LoVo (cell line): ENCODE results near the gene PSMD1.
"Not testable (repeated sequence)": the region's sequence is repeated elsewhere in the genome, so short reads cannot be mapped to it uniquely, and the experiment has no call there.

Experiments used
- DNase-seq: peaks from one replicate; pipeline ENCODE4 v3.0.0-alpha.2; 2016; ENCODE audit warnings: low spot score

Gene PSMD1

DNA sequence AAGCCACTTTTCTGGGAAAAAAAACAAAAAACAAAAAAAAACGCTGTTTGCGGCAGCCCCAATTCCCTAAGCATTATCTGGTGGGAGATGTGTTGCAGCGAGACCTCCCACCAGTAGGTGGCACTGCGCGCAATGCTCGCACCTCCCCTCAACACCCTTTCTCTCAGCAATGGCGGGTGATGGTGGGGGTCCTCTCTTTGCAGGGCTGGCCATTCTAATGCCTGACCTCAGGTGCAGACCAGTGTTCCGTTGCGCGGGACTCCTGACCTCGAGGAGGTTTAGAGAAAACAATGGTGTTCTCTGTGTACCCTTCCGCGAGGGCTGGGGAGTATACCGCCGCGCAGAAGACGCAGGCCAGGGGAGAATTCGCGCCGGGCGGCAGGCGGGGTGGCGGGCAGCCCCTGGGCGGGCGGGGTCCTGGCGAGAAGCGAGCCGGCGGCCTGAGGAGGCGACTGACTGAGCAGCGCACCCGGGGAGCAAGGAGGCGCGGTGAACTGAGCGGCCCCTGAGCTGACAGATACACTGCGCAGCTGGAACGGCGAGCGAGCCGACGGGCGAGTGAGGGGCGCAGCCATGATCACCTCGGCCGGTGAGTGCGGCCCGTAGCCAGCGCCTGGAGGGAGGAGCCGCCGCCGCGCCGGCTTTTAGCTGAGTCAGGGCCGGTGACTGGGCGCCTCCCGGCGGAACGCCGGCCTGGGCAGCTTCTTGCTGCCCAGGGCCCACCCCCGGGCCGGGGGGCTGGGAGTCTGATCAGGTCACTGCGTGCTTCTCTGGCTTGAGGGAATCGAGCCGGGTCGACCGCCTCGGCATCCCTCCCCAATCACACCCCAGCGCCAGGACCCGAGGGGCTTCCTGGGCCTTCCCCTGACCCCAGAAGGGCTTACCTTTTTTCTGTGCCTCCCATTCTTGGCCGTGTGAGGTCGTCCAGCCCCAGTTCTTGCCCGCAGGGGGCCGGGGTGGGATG, at the start of gene PSMD1:
Gene PSMD1 (plus strand): TSS at position 415 of the 964 bp plus-strand sequence. CDS start 159 bp downstream, at position 574.
- DNase-seq: peak; percentile 92

DNA sequence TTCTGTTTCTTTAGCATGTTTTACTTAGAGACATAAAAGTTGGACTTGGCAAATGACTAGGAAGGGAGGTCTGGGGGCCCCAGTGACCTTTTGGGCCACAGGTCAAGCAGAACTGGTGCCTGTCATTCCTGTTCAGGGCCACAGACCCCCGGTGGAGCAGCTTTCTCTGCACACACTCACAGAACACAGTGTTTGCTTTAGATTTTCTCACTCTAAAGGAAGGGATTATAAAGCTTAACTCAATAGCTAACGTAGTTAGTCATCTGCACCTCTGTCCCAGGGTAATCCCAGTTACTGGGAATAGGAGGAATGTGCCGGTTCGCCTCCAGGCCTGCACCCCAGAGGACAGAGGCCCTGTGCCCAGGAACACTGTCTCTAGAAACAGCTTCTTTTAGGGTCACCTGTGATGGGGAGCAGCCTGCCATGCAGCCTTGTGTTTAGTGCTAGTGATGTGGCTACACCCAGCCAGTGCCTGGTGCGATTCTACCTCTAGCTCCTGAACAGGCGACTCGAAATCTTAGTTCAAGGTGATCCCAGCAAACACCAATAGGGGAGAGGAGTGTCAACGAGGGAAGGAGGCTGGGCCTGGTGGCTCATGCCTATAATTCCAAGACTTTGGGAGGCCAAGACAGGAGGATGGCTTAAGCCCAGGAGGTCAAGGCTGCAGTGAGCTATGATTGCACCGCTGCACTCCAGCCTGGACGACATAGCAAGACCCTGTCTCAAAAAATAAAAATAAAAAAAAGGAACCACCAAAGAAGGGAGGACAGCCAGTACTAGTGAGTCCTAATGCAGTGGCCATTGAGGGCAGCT, 49.2 kb upstream of the PSMD1 start:
- no peak for DNase-seq

GRCh38 chr2:231008131-231008530, 48.5 kb upstream of the PSMD1 start:
- no peak for DNase-seq

GRCh38 chr2:231009236-231009919, 47.3 kb upstream of the PSMD1 start:
- no peak for DNase-seq

DNA sequence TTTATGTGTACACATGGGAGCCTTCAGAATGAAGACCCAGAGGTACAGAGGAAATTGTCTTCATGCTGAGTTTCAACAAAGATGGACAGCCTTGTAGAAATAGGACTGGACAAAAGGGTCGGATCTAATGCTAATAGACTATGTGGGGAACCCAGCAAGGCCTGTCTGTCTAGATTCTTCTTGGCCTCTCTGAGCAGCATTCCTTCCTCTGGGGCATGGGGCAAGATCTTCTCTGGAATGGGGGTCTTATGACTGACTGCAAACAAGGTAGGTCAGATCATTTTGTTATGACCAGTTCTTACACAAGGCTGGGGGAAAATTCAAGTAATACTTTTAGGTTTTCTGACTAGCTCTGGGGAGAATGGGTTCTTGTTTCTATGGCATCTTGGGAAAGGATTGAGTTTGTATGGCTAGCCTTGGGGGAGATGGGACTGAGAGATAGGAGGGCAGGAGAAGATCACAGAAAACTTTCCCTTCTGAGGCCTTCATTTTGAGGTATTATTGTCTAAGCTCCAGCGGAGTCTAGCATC, 46.4 kb upstream of the PSMD1 start:
- no peak for DNase-seq

GRCh38 chr2:231011526-231011925, 45.1 kb upstream of the PSMD1 start:
- DNase-seq: no peak

GRCh38 chr2:231012463-231012862, 44.2 kb upstream of the PSMD1 start:
- DNase-seq: no peak

DNA sequence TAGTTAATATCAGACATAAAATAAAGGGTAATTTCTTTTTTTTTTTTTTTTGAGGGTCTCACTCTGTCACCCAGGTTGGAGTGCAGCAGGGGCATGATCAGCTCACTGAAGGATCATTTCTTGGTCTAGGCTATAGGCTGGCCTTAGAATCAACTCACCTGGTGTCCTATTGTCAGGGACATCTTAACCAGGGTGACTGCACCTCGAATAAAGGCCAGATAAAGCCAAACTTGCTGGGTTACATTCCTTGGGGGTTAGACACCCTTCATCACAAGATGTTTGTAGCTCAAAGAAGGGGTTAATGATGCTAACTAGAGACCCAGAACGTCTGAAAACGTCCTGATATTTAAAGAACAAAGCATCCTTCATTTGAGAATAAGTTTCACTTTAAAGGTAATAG, 42.8 kb upstream of the PSMD1 start:
- no peak for DNase-seq

DNA sequence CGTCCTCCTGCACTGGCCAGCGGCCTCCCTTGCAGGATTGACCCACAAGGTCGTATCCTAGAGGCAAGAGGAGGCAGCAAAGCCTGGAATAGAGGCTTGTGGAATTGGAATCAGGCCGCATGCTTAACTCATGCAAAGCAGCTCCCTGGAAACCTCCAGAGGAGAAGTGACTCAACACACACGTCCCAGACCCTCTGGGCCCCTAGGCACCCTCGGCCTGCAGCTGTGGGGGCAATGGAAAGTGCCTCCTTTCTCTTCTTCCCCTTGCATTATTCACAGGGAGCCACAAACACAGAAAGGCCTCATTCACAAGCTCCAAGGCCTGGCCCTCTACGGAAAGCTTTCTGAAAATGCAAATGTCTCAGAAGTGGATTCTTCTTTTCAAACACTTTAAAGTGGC, 41.2 kb upstream of the PSMD1 start:
- DNase-seq: no peak

GRCh38 chr2:231015926-231016325, 40.7 kb upstream of the PSMD1 start:
- no peak for DNase-seq

- DNase-seq: no peak
Measured at GRCh38 chr2:231016566-231017230, 40.0 kb upstream of the PSMD1 start.

- no peak for DNase-seq
Measured at GRCh38 chr2:231017231-231017598, 39.5 kb upstream of the PSMD1 start.

DNA sequence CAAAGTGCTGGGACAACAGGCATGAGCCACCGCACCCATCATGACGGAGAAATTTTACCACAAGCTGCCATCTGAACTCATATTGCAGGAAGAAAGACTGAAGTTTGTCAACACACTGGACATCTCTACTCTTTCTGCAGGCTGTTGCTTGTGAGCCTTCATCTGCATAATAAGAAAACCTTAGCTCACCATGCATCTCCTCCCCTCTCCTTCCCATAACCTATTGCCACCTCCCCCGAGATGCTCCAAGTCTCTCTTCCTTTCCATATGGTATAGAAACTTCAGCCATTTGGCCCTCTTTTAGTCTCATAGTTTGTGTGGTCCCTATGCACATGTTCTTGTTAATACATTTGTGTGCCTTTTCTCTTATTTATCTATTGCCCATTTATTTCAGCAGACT, 38.5 kb upstream of the PSMD1 start:
- no peak for DNase-seq

DNA sequence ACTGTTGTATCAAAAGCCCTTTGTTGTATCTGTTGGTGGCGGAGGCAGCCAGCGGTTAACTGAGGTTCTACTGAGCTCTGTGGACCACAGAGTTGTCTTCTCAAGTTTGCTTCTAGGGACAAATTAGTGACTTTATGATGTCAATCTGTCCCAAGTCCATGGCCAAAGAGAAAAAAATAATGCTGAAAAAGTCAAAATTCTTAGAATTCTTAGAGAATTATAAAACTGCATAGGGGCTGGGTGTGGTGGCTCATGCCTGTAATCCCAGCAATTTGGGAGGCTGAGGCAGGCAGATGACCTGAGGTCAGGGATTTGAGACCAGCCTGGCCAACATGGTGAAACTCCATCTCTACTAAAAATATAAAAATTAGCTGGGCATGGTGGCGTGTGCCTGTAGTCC, 31.6 kb upstream of the PSMD1 start:
- DNase-seq: not testable (repeated sequence)

DNA sequence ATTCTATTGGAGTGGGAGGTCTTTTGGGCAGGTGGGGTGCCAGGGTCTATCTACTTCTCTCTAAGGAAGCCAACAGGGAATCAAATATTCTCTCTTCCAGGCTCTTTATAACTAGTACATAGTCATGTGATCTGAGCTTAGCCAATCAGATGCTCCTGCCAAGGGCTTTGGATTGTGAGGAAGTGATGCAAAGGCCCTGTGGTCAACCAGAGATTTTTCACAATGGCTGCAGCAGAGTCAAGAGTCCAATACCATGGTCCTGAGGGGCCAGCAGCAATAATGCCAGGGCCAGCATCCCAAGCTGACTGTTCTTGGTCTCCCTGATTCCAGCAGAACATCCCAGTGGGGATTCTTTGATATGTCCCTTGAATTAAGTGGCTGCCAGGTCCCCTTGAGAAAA, 27.8 kb upstream of the PSMD1 start:
- DNase-seq: no peak

- no peak for DNase-seq
Measured at GRCh38 chr2:231029563-231029962, 27.1 kb upstream of the PSMD1 start.

DNA sequence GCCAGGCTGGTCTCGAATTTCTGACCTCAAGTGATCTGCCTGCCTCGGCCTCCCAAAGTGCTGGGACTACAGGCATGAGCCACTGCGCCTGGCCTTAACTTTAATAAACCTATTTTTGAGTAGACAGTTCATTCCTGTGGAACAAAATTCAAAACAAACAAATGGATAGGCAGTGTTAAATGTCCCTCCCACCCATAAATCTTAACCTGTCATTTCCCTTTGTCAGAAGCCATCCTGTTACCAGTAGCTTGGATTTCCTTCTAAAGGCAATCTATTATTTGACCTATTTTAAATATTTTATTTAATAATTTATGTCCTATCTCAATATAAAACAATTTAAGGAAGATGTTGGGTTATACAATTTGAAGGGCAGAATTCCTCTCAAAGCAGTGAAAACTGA, 25.9 kb upstream of the PSMD1 start:
- DNase-seq: no peak

DNA sequence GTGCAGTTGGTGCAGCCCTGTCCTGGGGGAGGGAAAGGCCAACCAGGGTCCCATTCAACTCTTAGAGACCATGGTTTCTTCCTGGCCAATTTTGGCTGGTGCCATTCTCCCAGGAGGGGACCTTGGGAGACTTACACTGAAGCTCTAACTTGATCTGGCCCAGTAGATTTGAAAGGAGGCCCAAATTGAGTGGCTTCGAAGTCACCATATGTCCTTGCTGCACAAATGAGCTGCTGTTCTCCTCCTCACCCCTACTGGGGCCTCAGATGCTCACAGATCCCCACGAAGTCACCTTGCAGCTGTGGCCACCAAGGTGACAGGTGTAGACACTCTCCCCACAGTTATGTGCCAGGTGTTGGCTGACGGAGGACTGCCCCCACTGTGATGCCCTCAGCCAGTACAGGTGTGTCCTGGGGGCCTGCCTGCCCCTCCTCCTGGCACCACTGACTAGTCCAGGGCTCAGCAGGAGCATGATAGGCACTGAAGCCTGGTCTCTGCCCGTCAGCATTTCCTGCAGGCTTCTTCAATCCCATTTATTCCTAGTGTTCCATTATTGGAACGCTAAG, 24.0 kb upstream of the PSMD1 start:
- no peak for DNase-seq

GRCh38 chr2:231033147-231034132, 23.2 kb upstream of the PSMD1 start:
- DNase-seq: no peak

DNA sequence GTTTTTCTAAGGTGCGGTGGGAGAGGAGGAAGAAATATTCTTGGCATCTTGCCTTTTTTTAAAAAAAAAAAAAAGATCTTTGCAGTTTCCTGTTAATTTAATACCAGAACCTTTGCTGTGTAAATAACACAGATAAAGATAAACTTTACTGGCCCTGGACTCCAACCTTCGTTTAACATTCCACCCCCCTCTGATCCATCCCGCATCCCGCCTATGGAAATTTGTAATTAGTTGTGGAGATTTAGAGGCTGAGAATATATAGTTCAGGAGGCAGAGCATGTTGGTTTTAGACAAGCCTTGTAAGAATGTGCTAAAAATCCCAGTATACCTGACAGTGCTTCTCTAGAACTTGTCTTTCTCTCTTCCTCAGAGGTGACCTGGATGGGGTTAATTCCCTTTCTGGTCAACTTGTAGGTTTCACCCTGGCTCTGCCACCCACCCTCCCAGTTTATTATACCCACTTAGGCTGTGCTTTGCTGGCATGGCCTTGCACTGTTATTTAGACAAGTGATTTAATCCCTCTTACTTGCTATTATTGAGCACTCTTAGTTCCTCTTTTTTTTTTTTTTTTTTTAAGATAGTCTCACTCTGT, 22.3 kb upstream of the PSMD1 start:
- peak; percentile 64 for DNase-seq
